NCI-H2227 treated with DMSO at 0.1 percent for 48 hours (cell line): ENCODE results near the gene LRSAM1.

Source experiments
- DNase-seq: peaks from one replicate; lab custom pipeline; 2025; lab: John Stamatoyannopoulos, UW

The LRSAM1 gene

GRCh38 chr9:127426756-127427155, 24.6 kb upstream of the LRSAM1 start:
- no peak for DNase-seq

- no peak for DNase-seq
Measured at GRCh38 chr9:127428348-127428747, 23.0 kb upstream of the LRSAM1 start.

GRCh38 chr9:127430415-127430814, 20.9 kb upstream of the LRSAM1 start:
- DNase-seq: no peak

GRCh38 chr9:127437497-127438264, 13.6 kb upstream of the LRSAM1 start:
- no peak for DNase-seq

GRCh38 chr9:127438394-127438793, 12.9 kb upstream of the LRSAM1 start:
- DNase-seq: no peak

GRCh38 chr9:127444283-127444920, 6.9 kb upstream of the LRSAM1 start:
- no peak for DNase-seq

- DNase-seq: no peak
Measured at GRCh38 chr9:127444921-127445850, 6.1 kb upstream of the LRSAM1 start.

- DNase-seq: no peak
Measured at GRCh38 chr9:127445851-127446712, 5.2 kb upstream of the LRSAM1 start.

GRCh38 chr9:127446713-127447415, 4.4 kb upstream of the LRSAM1 start:
- DNase-seq: no peak

GRCh38 chr9:127447416-127448111, 3.7 kb upstream of the LRSAM1 start:
- no peak for DNase-seq

- DNase-seq: no peak
Measured at GRCh38 chr9:127448112-127448805, 3.1 kb upstream of the LRSAM1 start.

GRCh38 chr9:127449332-127449966, 1.9 kb upstream of the LRSAM1 start:
- no peak for DNase-seq

GRCh38 chr9:127450243-127450760, 1.0 kb upstream of the LRSAM1 start:
- DNase-seq: no peak

- DNase-seq: peak; percentile 66
Measured at GRCh38 chr9:127451608-127451857, 223 bp downstream of the LRSAM1 start.

- peak; percentile 5 for DNase-seq
Measured at GRCh38 chr9:127451858-127452656, 747 bp downstream of the LRSAM1 start.

- no peak for DNase-seq
Measured at GRCh38 chr9:127452691-127453090, 1.4 kb downstream of the LRSAM1 start.

- no peak for DNase-seq
Measured at GRCh38 chr9:127455324-127455992, 4.1 kb downstream of the LRSAM1 start.
